Liver (tissue), 3 donors: ENCODE data around the gene MLLT6.

ENCODE experiments used
- EGR1 ChIP-seq, 2 donors: IDR thresholded peaks; 2 replicates each; pipeline ENCODE4 v1.6.1; 2016 to 2018; ENCODE audit warnings: antibody characterized with exemption in 2 of 2, low read depth in 2 of 2
- GABPA ChIP-seq, 2 donors: IDR thresholded peaks in 1 of 2; conservative IDR thresholded peaks in 1 of 2; 2 replicates each; pipeline ENCODE4 v1.6.1; 2016; ENCODE audit warnings: antibody characterized with exemption in 2 of 2, mild to moderate bottlenecking in 1 of 2, moderate library complexity in 1 of 2
- JUND ChIP-seq, 2 donors: IDR thresholded peaks; 2 replicates each; pipeline ENCODE4 v1.6.1; 2016; ENCODE audit warnings: antibody characterized with exemption in 2 of 2
- NR2F2 ChIP-seq: IDR thresholded peaks from 2 replicates; pipeline ENCODE4 v1.6.1; 2016; ENCODE audit warnings: antibody characterized with exemption
- RAD21 ChIP-seq, 2 donors: IDR thresholded peaks; 2 replicates each; pipeline ENCODE4 v1.6.1; 2016; ENCODE audit warnings: antibody characterized with exemption in 2 of 2, mild to moderate bottlenecking in 2 of 2
- RXRA ChIP-seq, 2 donors: IDR thresholded peaks; 2 replicates each; pipeline ENCODE4 v1.6.1; 2017 to 2018; ENCODE audit warnings: antibody characterized with exemption in 2 of 2, mild to moderate bottlenecking in 1 of 2
- SP1 ChIP-seq: IDR thresholded peaks from 2 replicates; pipeline ENCODE4 v1.6.1; 2018; ENCODE audit warnings: antibody characterized with exemption, mild to moderate bottlenecking
- TAF1 ChIP-seq: conservative IDR thresholded peaks from 2 replicates; pipeline ENCODE4 v1.6.1; 2016; ENCODE audit warnings: antibody characterized with exemption, mild to moderate bottlenecking
- YY1 ChIP-seq: IDR thresholded peaks from 2 replicates; pipeline ENCODE4 v1.6.1; 2016; ENCODE audit warnings: antibody characterized with exemption, mild to moderate bottlenecking
- TF ChIP-seq, protein P1 (sequence below): fragments of 150-350 bp; IDR thresholded peaks from 2 replicates; pipeline ENCODE4 v1.5.1; 2017; ENCODE audit warnings: improper control_type of control experiment, low read depth, low read length; ENCODE audit not compliant: missing input control
- TF ChIP-seq, protein P2 (sequence below): IDR thresholded peaks from 2 replicates; pipeline ENCODE4 v1.6.1; 2016; ENCODE audit warnings: antibody characterized with exemption, mild to moderate bottlenecking
- TF ChIP-seq, protein P3 (sequence below): IDR thresholded peaks from 2 replicates; pipeline ENCODE4 v1.6.1; 2016; ENCODE audit warnings: antibody characterized with exemption
- TF ChIP-seq, protein P4 (sequence below): IDR thresholded peaks from 2 replicates; pipeline ENCODE4 v1.6.1; 2016; ENCODE audit warnings: antibody characterized with exemption
- donor health status: healthy.
- donor health status: healthy.

DNA sequence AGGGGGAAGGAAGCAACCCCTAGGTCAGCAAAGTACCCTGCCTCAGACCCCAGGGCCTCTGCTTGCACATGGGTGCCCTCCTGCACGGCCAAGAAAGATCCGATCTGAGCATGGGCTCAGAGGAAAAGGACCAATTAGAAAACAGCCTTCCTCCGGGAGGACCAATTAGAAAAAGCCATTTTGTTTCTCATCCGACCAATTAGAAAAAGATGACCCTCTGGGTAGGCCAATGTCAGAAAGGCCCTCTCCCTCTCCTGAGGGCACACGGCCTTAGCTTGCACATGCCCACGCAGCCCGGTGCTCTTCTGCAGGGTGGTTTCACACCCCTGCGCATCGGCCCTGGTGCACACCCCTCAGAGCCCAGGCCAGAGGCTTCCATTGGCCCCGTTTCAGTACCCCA is 20.0 kb downstream of the MLLT6 start:
- TF ChIP-seq TAF1 (no peak), SP1 (no peak), YY1 (no peak), RAD21 (IDR thresholded peaks at IDR 0.05) (no peak), JUND (IDR thresholded peaks at IDR 0.05) (no peak), RXRA (IDR thresholded peaks at IDR 0.05) (no peak), EGR1 (IDR thresholded peaks at IDR 0.05; ENCODE audit: low read depth in 2 of 2) (no peak), GABPA (IDR thresholded peaks at IDR 0.05 in 1 of 2, conservative IDR thresholded peaks at IDR 0.05 in 1 of 2) (no peak), NR2F2 (no peak)
- TF ChIP-seq, protein P1, sequence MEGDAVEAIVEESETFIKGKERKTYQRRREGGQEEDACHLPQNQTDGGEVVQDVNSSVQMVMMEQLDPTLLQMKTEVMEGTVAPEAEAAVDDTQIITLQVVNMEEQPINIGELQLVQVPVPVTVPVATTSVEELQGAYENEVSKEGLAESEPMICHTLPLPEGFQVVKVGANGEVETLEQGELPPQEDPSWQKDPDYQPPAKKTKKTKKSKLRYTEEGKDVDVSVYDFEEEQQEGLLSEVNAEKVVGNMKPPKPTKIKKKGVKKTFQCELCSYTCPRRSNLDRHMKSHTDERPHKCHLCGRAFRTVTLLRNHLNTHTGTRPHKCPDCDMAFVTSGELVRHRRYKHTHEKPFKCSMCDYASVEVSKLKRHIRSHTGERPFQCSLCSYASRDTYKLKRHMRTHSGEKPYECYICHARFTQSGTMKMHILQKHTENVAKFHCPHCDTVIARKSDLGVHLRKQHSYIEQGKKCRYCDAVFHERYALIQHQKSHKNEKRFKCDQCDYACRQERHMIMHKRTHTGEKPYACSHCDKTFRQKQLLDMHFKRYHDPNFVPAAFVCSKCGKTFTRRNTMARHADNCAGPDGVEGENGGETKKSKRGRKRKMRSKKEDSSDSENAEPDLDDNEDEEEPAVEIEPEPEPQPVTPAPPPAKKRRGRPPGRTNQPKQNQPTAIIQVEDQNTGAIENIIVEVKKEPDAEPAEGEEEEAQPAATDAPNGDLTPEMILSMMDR, result no peak
- TF ChIP-seq, protein P2, sequence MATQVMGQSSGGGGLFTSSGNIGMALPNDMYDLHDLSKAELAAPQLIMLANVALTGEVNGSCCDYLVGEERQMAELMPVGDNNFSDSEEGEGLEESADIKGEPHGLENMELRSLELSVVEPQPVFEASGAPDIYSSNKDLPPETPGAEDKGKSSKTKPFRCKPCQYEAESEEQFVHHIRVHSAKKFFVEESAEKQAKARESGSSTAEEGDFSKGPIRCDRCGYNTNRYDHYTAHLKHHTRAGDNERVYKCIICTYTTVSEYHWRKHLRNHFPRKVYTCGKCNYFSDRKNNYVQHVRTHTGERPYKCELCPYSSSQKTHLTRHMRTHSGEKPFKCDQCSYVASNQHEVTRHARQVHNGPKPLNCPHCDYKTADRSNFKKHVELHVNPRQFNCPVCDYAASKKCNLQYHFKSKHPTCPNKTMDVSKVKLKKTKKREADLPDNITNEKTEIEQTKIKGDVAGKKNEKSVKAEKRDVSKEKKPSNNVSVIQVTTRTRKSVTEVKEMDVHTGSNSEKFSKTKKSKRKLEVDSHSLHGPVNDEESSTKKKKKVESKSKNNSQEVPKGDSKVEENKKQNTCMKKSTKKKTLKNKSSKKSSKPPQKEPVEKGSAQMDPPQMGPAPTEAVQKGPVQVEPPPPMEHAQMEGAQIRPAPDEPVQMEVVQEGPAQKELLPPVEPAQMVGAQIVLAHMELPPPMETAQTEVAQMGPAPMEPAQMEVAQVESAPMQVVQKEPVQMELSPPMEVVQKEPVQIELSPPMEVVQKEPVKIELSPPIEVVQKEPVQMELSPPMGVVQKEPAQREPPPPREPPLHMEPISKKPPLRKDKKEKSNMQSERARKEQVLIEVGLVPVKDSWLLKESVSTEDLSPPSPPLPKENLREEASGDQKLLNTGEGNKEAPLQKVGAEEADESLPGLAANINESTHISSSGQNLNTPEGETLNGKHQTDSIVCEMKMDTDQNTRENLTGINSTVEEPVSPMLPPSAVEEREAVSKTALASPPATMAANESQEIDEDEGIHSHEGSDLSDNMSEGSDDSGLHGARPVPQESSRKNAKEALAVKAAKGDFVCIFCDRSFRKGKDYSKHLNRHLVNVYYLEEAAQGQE, result no peak
- TF ChIP-seq, protein P3, sequence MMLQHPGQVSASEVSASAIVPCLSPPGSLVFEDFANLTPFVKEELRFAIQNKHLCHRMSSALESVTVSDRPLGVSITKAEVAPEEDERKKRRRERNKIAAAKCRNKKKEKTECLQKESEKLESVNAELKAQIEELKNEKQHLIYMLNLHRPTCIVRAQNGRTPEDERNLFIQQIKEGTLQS, result no peak
- TF ChIP-seq, protein P4, sequence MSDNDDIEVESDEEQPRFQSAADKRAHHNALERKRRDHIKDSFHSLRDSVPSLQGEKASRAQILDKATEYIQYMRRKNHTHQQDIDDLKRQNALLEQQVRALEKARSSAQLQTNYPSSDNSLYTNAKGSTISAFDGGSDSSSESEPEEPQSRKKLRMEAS, result no peak
